Fibroblast of mammary gland (primary cell): Measurements from ENCODE around the gene COQ8B.
A peak's percentile ranks its signal among the peaks of the same experiment; 100 is the strongest.
"Not testable (repeated sequence)": the region's sequence is repeated elsewhere in the genome, so short reads cannot be mapped to it uniquely, and the experiment has no call there.

Experiments
- DNase-seq: peaks from one replicate; pipeline ENCODE4 v3.0.0-alpha.2; 2010; ENCODE audit warnings: low read depth
- H3K4me3 ChIP-seq: 2 replicates; pipeline ENCODE4 v1.5.1; 2011; ENCODE audit warnings: low read depth, mild to moderate bottlenecking, low read length, moderate library complexity; ENCODE audit not compliant: control insufficient read depth
- TF ChIP-seq, protein P1 (sequence below): conservative IDR thresholded peaks from 2 replicates; pipeline ENCODE4 v1.5.1; 2011; ENCODE audit warnings: low read depth, low read length, inconsistent platforms; ENCODE audit not compliant: control insufficient read depth, insufficient read depth

The COQ8B gene

DNA sequence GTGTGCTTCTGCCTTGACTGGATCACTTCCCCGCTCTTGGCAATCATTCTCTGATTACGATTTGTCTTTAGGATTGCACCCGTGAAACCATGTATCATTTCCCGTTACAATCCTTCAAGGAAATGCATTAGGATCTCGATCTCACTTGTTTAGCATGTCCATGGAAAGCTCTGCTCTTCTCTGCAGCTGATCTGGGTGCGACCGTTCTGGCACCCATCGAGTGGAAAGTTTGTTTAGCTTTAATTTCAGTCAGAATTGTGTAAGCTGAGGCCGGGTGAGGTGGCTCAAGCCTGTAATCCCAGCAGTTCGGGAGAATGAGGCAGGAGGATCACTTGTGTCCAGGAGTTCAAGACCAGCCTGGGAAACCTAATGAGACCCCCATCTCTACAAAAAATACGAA is 57.1 kb downstream of the COQ8B start:
- TF ChIP-seq, protein P1, sequence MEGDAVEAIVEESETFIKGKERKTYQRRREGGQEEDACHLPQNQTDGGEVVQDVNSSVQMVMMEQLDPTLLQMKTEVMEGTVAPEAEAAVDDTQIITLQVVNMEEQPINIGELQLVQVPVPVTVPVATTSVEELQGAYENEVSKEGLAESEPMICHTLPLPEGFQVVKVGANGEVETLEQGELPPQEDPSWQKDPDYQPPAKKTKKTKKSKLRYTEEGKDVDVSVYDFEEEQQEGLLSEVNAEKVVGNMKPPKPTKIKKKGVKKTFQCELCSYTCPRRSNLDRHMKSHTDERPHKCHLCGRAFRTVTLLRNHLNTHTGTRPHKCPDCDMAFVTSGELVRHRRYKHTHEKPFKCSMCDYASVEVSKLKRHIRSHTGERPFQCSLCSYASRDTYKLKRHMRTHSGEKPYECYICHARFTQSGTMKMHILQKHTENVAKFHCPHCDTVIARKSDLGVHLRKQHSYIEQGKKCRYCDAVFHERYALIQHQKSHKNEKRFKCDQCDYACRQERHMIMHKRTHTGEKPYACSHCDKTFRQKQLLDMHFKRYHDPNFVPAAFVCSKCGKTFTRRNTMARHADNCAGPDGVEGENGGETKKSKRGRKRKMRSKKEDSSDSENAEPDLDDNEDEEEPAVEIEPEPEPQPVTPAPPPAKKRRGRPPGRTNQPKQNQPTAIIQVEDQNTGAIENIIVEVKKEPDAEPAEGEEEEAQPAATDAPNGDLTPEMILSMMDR, result no peak
- no peak for DNase-seq
- H3K4me3 ChIP-seq, result no peak overlapping the region

DNA sequence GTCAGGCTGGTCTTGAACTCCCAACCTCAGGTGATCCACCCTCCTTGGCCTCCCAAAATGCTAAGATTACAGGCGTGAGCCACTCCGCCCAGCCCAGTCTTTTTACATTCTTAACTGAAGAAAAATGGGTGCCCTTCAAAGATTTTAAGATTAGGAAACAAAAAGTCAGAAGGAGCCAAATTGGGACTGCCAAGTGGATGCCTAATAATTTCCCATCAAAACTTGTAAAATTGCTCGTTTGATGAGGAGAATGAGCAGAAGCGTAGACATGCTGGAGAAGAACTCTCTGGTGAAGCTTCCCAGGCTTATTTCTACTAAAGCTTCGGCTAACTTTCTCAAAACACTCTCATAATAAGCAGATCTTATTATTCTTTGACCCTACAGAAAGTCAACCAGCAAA is 57.6 kb downstream of the COQ8B start:
- TF ChIP-seq, protein P1, result no peak
- DNase-seq, result no peak
- no peak overlapping the region for H3K4me3 ChIP-seq

DNA sequence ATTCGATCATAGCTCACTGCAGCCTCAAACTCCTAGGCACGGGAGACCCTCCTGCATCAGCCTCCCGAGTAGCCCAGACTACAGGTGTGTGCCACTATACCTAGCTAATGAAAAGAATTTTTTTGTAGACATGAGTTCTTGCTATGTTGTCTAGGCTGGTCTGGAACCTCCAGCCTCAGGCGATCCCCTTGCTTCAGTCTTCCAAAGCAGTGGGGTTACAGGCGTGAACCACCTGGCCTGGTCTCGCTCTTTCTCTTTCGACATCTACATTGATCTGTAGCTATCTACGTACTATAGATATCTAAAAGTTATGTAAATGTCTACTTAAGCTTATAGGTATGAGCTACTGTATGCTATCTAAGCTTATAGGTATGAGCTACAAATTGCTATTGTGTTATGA is 58.7 kb downstream of the COQ8B start:
- TF ChIP-seq, protein P1, result no peak
- H3K4me3 ChIP-seq, result no peak overlapping the region
- no peak for DNase-seq

DNA sequence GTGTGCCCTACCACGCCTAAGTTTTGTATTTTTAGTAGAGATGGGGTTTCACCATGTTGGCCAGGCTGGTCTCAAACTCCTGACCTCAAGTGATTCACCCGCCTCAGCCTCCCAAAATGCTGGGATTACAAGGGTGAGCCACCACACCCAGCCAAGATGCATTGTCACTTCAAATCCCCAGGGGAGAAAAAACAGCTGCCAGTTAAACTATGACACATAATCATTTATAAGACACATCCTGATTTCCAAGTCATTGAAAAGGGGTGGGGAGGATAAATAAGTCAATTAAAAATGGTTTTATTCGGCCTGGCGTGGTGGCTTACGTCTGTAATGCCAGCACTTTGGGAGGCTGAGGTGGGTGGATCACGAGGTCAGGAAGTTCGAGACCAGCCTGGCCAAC is 61.0 kb downstream of the COQ8B start:
- not testable (repeated sequence) for H3K4me3 ChIP-seq, DNase-seq

DNA sequence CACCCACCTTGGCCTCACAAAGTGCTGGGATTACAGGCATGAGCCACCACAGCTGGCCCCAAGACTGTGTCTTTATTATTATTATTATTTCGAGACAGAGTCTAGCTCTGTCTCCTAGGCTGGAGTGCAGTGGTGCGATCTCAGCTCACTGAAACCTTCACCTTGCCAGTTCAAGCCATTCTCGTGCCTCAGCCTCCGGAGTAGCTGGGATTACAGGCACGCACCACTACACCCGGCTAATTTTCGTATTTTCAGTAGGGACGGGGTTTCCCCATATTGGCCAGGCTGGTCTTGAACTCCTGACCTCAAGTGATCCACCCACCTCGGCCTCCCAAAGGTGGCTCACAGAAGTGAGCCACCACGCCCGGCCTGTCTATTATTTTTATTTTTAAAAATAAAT is 64.4 kb downstream of the COQ8B start:
- not testable (repeated sequence) for DNase-seq, H3K4me3 ChIP-seq

DNA sequence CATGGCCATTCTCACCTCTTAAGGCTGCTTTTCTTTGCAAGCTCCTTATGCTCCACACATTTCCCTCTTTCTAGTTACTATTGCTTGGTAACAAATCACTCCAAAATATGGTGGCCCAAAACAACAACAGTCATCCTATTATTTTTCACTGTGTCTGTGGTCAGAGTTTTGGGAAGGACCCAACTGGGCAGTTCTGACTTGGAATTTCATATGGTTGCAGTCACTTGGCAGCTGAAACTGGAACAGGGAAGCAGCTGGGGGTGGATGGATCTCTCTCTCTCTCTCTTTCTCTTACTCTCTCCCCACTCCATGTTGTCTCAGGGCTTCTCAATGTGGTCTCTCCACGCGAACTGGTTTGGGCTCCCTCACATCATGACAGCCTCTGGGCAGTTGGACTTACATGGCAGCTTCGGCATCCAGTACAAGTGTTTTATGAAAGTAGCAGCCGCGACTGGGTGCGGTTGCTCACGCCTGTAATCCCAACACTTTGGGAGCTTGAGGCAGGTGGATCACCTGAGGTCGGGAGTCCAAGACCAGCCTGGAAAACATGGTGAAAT is 65.9 kb downstream of the COQ8B start:
- peak; percentile 95 for DNase-seq
- H3K4me3 ChIP-seq, result no peak overlapping the region
- TF ChIP-seq, protein P1, result no peak

DNA sequence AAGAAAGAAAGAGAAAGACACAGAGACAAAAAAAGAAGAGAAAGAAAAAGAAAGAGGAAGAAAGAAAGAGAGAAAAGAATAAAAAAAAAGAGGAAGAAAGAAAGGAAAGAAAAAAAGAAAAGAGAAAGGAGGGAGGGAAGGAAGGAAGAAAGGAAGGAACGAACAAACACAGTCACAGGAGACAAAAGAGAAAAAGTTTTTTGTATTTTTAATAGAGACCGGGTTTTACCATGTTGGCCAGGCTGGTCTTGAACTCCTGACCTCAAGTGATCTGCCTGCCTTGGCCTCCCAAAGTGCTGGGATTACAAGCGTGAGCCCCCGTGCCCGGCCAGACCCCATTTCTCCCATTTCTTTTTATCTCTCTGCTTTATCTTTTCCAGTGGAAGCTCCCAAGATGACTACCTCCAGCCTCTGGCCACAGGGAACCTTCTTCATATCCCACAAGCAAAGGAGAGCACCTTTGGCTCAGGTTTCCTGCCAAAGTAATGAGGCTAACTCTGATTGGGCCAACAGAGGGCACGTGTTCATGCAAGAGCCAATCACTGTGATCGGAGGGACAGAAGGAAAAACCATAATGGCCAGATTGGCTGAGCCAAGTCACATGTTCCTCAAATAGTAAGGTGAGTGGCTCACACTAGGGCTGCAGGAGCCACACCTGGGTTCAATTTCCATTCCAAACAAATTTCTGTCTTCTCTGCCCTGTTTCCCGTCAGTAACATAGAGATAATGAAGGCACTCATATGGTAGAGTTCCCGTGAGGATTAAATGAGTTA is 66.6 kb downstream of the COQ8B start:
- peak; percentile 51 for DNase-seq
- H3K4me3 ChIP-seq, result not testable (repeated sequence)

DNA sequence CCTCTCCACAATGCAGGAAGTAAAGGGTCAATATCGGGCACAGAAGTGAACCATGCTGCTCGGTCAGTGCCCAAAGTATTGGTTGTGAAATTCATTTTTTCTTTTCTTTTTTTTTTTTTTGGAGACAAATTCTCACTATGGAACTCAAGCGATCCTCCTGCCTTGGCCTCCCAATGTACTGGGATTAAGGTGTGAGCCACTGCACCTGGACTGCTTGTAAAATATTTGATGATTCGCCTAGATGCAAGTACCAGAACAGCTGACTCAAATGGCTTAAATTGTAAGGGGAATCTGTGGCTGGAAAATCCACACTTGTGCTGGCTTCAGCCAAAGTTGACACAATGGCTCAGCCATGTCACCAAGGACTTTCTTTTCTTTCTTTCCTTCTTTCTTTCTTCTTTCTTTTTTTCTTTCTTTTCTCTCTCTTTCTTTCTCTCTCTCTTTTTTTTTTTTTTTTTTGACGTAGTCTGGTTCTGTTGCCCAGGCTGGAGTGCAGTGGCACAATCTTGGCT is 69.9 kb downstream of the COQ8B start:
- TF ChIP-seq, protein P1, result no peak
- no peak for DNase-seq
- peak overlapping the region; percentile 27 for H3K4me3 ChIP-seq
